H1 (cell line): ENCODE measurements around the gene DIP2C.
"Not testable (repeated sequence)": the region's sequence is repeated elsewhere in the genome, so short reads cannot be mapped to it uniquely, and the experiment has no call there.

Source experiments
- GABPA ChIP-seq: IDR thresholded peaks from 2 replicates; pipeline ENCODE4 v1.6.1; 2011; ENCODE audit warnings: mild to moderate bottlenecking, low read length, moderate library complexity, borderline replicate concordance; ENCODE audit not compliant: insufficient read depth
- KDM1A ChIP-seq: fragments of 200-600, 300-600 bp; sonication (generic); IDR thresholded peaks from 2 replicates; pipeline ENCODE4 v1.7.1; 2016; ENCODE audit warnings: mild to moderate bottlenecking, low read length, borderline replicate concordance
- POLR2A ChIP-seq, 2 experiments: IDR thresholded peaks; 1 replicate in 1 of 2; 2 replicates in 1 of 2; pipeline ENCODE4 v1.6.1; 2011; ENCODE audit warnings: low read depth in 2 of 2, low read length in 2 of 2, mild to moderate bottlenecking in 2 of 2; ENCODE audit errors: control extremely low read depth in 1 of 2
- RAD21 ChIP-seq, 2 experiments: IDR thresholded peaks in 1 of 2; conservative IDR thresholded peaks in 1 of 2; 2 replicates each; pipeline ENCODE4 v1.6.1; 2011; ENCODE audit warnings: low read depth in 2 of 2, low read length in 2 of 2, improper control_type of control experiment in 1 of 2, inconsistent platforms in 1 of 2, mild to moderate bottlenecking in 1 of 2, moderate library complexity in 1 of 2
- TF ChIP-seq, protein P1 (sequence below): IDR thresholded peaks from 2 replicates; pipeline ENCODE4 v1.6.1; 2011; ENCODE audit warnings: low read depth, mild to moderate bottlenecking, low read length; ENCODE audit not compliant: insufficient read depth

DNA sequence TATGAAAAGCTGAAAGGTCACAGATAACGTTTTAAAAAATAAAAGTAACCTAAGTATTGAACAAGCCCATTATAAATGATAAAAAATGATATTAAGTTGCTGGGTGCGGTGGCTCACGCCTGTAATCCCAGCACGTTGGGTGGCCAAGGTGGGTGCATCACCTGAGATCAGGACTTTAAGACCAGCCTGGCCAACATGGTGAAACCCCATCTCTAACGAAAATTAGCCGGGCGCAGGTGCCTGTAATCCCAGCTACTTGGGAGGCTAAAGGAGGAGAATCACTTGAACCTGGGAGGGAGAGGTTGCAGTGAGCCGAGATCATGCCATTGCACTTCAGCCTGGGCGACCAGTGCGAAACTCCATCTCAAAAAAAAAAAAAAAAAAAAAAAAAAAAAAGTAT lies 93.3 kb downstream of the DIP2C start:
- TF ChIP-seq GABPA; RAD21 (IDR thresholded peaks at IDR 0.05 in 1 of 2, conservative IDR thresholded peaks at IDR 0.05 in 1 of 2; ENCODE audit: low read depth in 2 of 2, low read length in 2 of 2); POLR2A (IDR thresholded peaks at IDR 0.05; ENCODE audit: control extremely low read depth in 1 of 2, low read depth in 2 of 2, low read length in 2 of 2); KDM1A: not testable (repeated sequence)
- TF ChIP-seq, protein P1, sequence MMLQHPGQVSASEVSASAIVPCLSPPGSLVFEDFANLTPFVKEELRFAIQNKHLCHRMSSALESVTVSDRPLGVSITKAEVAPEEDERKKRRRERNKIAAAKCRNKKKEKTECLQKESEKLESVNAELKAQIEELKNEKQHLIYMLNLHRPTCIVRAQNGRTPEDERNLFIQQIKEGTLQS: not testable (repeated sequence)
